ENCODE results near the gene DOHH. TPM values are rescaled to one million over a fixed set of nuclear protein-coding genes. Genes with fewer than 3 reads are reported as not detected.

Gene DOHH
- polyA plus RNA-seq, 1 donor (not counting 4 experiments of a cell fraction or from before 2014, with no cell fraction given) = 4.2 TPM

DNA sequence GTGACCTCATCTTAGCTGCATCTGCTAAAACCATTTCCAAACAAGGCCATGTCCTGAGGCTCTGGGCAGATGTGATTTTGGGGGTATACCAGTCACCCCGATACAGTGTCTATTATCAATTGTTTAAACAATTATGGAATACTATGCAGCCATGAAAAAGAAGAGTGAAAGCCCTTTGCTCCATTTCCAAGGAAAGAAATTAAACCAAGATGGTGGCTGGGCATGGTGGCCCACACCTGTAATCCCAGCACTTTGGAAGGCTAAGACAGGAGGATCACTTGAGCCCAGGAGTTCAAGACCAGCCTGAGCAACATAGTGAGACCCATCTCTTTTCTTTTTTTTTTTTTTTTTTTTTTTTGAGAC lies 39.3 kb upstream of the DOHH start:
- Histone ChIP-seq H2AFZ (ENCODE audit: control insufficient read depth, low read length) (no peak overlapping the region), H4K20me1 (ENCODE audit: control insufficient read depth, extremely low read depth, insufficient read depth, low read length) (no peaks in the 10 kb centered on the region), H3K79me2 (ENCODE audit: control insufficient read depth, insufficient read depth, low read length) (no peaks in the 10 kb centered on the region), H3K9ac (ENCODE audit: control insufficient read depth, extremely low read depth, insufficient read depth, low read length) (no peak overlapping the region), H3K9me3 (ENCODE audit: control insufficient read depth, low read depth, low read length) (no peaks in the 10 kb centered on the region), H3K27ac (ENCODE audit: control insufficient read depth, insufficient read depth, low read length) (no peak overlapping the region), H3K4me2 (ENCODE audit: control insufficient read depth, extremely low read depth, insufficient read depth, low read depth, low read length) (no peak overlapping the region), H3K4me3 (ENCODE audit: control insufficient read depth in 2 of 3, extremely low read depth in 1 of 3, insufficient read depth in 2 of 3, low read depth in 1 of 3, low read length in 3 of 3) (no peak overlapping the region), H3K9me1 (ENCODE audit: control insufficient read depth, extremely low read depth, insufficient read depth, low read length) (no peaks in the 10 kb centered on the region), H3K4me1 (ENCODE audit: control insufficient read depth, extremely low read depth, insufficient read depth, low read length) (no peaks in the 10 kb centered on the region), H3K36me3 (ENCODE audit: control insufficient read depth in 2 of 2, extremely low read depth in 1 of 2, insufficient read depth in 2 of 2, low read length in 2 of 2) (peaks cover 5 to 19% of the 10 kb centered on the region in 2 experiments), H3K27me3 (ENCODE audit: control insufficient read depth, extremely low read depth, insufficient read depth, low read length) (no peaks in the 10 kb centered on the region)
- no peak for DNase-seq (ENCODE audit: low read depth, low spot score)
- no peak for FAIRE-seq
- TF ChIP-seq, protein P1, sequence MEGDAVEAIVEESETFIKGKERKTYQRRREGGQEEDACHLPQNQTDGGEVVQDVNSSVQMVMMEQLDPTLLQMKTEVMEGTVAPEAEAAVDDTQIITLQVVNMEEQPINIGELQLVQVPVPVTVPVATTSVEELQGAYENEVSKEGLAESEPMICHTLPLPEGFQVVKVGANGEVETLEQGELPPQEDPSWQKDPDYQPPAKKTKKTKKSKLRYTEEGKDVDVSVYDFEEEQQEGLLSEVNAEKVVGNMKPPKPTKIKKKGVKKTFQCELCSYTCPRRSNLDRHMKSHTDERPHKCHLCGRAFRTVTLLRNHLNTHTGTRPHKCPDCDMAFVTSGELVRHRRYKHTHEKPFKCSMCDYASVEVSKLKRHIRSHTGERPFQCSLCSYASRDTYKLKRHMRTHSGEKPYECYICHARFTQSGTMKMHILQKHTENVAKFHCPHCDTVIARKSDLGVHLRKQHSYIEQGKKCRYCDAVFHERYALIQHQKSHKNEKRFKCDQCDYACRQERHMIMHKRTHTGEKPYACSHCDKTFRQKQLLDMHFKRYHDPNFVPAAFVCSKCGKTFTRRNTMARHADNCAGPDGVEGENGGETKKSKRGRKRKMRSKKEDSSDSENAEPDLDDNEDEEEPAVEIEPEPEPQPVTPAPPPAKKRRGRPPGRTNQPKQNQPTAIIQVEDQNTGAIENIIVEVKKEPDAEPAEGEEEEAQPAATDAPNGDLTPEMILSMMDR (optimal IDR thresholded peaks at IDR 0.05 in 1 of 3, IDR thresholded peaks at IDR 0.05 in 1 of 3, conservative IDR thresholded peaks at IDR 0.05 in 1 of 3; ENCODE audit: extremely low read depth in 1 of 3, insufficient read depth in 2 of 3, low read length in 3 of 3) = no peak
- no peak for TF ChIP-seq EZH2 (IDR thresholded peaks at IDR 0.05; ENCODE audit: low read length)
- dilution Hi-C loops (cut with MboI; ENCODE audit: extremely low pct_ligation_motif_present, low sequenced_read_pairs) = no loop called here

- TF ChIP-seq EZH2 (IDR thresholded peaks at IDR 0.05; ENCODE audit: low read length) = no peak
- TF ChIP-seq, protein P1 (optimal IDR thresholded peaks at IDR 0.05 in 1 of 3, IDR thresholded peaks at IDR 0.05 in 1 of 3, conservative IDR thresholded peaks at IDR 0.05 in 1 of 3; ENCODE audit: extremely low read depth in 1 of 3, insufficient read depth in 2 of 3, low read length in 3 of 3) = no peak
- Histone ChIP-seq H3K36me3 (ENCODE audit: control insufficient read depth in 2 of 2, extremely low read depth in 1 of 2, insufficient read depth in 2 of 2, low read length in 2 of 2) (peaks cover 5 to 20% of the 10 kb centered on the region in 2 experiments), H3K9ac (ENCODE audit: control insufficient read depth, extremely low read depth, insufficient read depth, low read length) (no peak within 1 kb of the TSS), H4K20me1 (ENCODE audit: control insufficient read depth, extremely low read depth, insufficient read depth, low read length) (no peaks in the 10 kb centered on the region), H3K9me3 (ENCODE audit: control insufficient read depth, low read depth, low read length) (no peaks in the 10 kb centered on the region), H3K27ac (ENCODE audit: control insufficient read depth, insufficient read depth, low read length) (no peak within 1 kb of the TSS), H3K27me3 (ENCODE audit: control insufficient read depth, extremely low read depth, insufficient read depth, low read length) (no peaks in the 10 kb centered on the region), H3K9me1 (ENCODE audit: control insufficient read depth, extremely low read depth, insufficient read depth, low read length) (no peaks in the 10 kb centered on the region), H3K4me2 (ENCODE audit: control insufficient read depth, extremely low read depth, insufficient read depth, low read depth, low read length) (no peak within 1 kb of the TSS), H2AFZ (ENCODE audit: control insufficient read depth, low read length) (no peak within 1 kb of the TSS), H3K4me3 (ENCODE audit: control insufficient read depth in 2 of 3, extremely low read depth in 1 of 3, insufficient read depth in 2 of 3, low read depth in 1 of 3, low read length in 3 of 3) (no peak within 1 kb of the TSS), H3K4me1 (ENCODE audit: control insufficient read depth, extremely low read depth, insufficient read depth, low read length) (no peaks in the 10 kb centered on the region), H3K79me2 (ENCODE audit: control insufficient read depth, insufficient read depth, low read length) (no peaks in the 10 kb centered on the region)
- DNase-seq (ENCODE audit: low read depth, low spot score) (no peak), FAIRE-seq (no peak)
- dilution Hi-C loops (cut with MboI; ENCODE audit: extremely low pct_ligation_motif_present, low sequenced_read_pairs) = no loop called here
These were observed 38.7 kb upstream of the DOHH start, which contains the start of gene TEKTIP1 for GRCh38 chr19:3538965-3539755. TSS of gene TEKTIP1 (plus strand) at chr19:3539174. CDS start at chr19:3539178, 4 bp downstream.

All from keratinocyte (primary cell).